SU-DHL-6 (cell line): ENCODE measurements around the gene HUS1B.
"Not testable (repeated sequence)": the region's sequence is repeated elsewhere in the genome, so short reads cannot be mapped to it uniquely, and the experiment has no call there.

Source experiments
- H2AFZ ChIP-seq: fragments of 200-600 bp; sonication (generic); 2 replicates; pipeline ENCODE4 v1.6.1; 2014; ENCODE audit warnings: low read depth, mild to moderate bottlenecking, moderate library complexity, mixed read lengths, antibody characterized with exemption, low read length; ENCODE audit not compliant: severe bottlenecking
- H3F3A ChIP-seq: fragments of 200-600 bp; shearing (Covaris generic); 2 replicates; pipeline ENCODE4 v1.6.0; 2016; ENCODE audit warnings: antibody characterized with exemption, mild to moderate bottlenecking; ENCODE audit not compliant: insufficient read depth
- H3K27ac ChIP-seq: fragments of 200-600 bp; sonication (generic); 2 replicates; pipeline ENCODE4 v1.5.1; 2016; ENCODE audit warnings: low read depth, mild to moderate bottlenecking, low read length, moderate library complexity, mixed read lengths
- H3K27me3 ChIP-seq: fragments of 200-600 bp; sonication (generic), shearing (Covaris generic); 2 replicates; pipeline ENCODE4 v1.6.0; 2014; ENCODE audit warnings: mild to moderate bottlenecking, low read length
- H3K36me3 ChIP-seq: fragments of 200-600 bp; sonication (generic); 2 replicates; pipeline ENCODE4 v1.6.1; 2014; ENCODE audit warnings: mild to moderate bottlenecking, low read length, mixed read lengths
- H3K4me2 ChIP-seq: fragments of 300-600, 200-600 bp; shearing (Covaris generic), sonication (generic); 2 replicates; pipeline ENCODE4 v1.6.0; 2014; ENCODE audit warnings: low read length, low read depth, mild to moderate bottlenecking; ENCODE audit not compliant: poor library complexity, severe bottlenecking
- H3K4me3 ChIP-seq: fragments of 200-600 bp; sonication (generic); 2 replicates; pipeline ENCODE4 v1.5.1; 2014; ENCODE audit warnings: antibody characterized with exemption, low read length, mild to moderate bottlenecking, mixed read lengths; ENCODE audit not compliant: insufficient read depth, poor library complexity, severe bottlenecking
- H3K79me2 ChIP-seq: fragments of 200-600 bp; sonication (generic); 2 replicates; pipeline ENCODE4 v1.6.1; 2014; ENCODE audit warnings: mild to moderate bottlenecking, low read length, moderate library complexity; ENCODE audit not compliant: insufficient read depth
- H3K9ac ChIP-seq: fragments of 200-600 bp; sonication (generic); 2 replicates; pipeline ENCODE4 v1.7.0; 2014; ENCODE audit warnings: mild to moderate bottlenecking, low read length
- H3K9me2 ChIP-seq: fragments of 200-600 bp; sonication (generic); replicated peaks from 2 replicates; pipeline ENCODE4 v1.6.1; 2014; ENCODE audit warnings: low read length; ENCODE audit not compliant: insufficient read depth
- H3K9me3 ChIP-seq: fragments of 200-600 bp; sonication (generic); 2 replicates; pipeline ENCODE4 v1.6.1; 2014; ENCODE audit warnings: low read length, mixed read lengths; ENCODE audit not compliant: insufficient read depth
- H4K20me1 ChIP-seq: fragments of 200-600 bp; sonication (generic); 2 replicates; pipeline ENCODE4 v1.6.1; 2014; ENCODE audit warnings: low read depth, mild to moderate bottlenecking, antibody characterized with exemption, low read length, moderate library complexity, mixed read lengths
- CTCF ChIP-seq: fragments of 200-600 bp; sonication (generic); IDR thresholded peaks from one replicate; pipeline ENCODE4 v1.5.1; 2017; ENCODE audit warnings: antibody characterized with exemption, mild to moderate bottlenecking, low read length, moderate library complexity; ENCODE audit not compliant: insufficient read depth, poor library complexity, severe bottlenecking
- EZH2phosphoT487 ChIP-seq: fragments of 200-600 bp; sonication (generic), shearing (Covaris generic); conservative IDR thresholded peaks from 2 replicates; pipeline ENCODE4 v1.6.1; 2018; ENCODE audit warnings: mild to moderate bottlenecking, antibody characterized with exemption, low read length, moderate library complexity, mixed read lengths

The HUS1B gene

DNA sequence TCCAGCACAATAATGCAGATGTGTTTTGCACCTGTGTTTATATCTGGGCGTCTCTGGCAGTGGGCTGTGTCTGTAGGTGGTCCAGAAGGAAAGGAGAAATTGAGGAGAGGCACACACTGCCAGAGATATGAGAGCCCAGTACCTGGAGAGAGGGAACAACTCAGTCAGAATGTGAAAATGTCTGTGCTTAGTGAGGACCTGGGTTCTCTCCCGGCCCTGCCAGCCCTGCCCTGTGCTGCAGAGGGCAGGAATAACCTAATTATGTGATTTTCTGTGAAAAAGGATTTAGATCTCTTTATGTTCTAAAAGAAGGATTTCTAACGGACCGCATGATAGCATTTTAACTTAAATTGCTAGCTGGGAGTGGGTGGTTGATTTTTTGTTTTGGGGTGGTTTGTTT, 44.3 kb upstream of the HUS1B start:
- Histone ChIP-seq H3K9me2 (no peaks in the 10 kb centered on the region), H3K9ac (no peak overlapping the region), H3K79me2 (no peaks in the 10 kb centered on the region), H3K36me3 (no peaks in the 10 kb centered on the region), H3K4me3 (no peak overlapping the region), H3F3A (no peaks in the 10 kb centered on the region), H3K27ac (no peak overlapping the region), H2AFZ (no peak overlapping the region), H3K4me2 (no peak overlapping the region), H4K20me1 (no peaks in the 10 kb centered on the region), H3K27me3 (no peaks in the 10 kb centered on the region), H3K9me3 (no peaks in the 10 kb centered on the region)
- no peak for TF ChIP-seq EZH2phosphoT487
- no peak for TF ChIP-seq CTCF

- Histone ChIP-seq H4K20me1 (no peaks in the 10 kb centered on the region), H3K4me2 (no peak overlapping the region), H3F3A (no peaks in the 10 kb centered on the region), H3K36me3 (no peaks in the 10 kb centered on the region), H3K79me2 (no peaks in the 10 kb centered on the region), H3K9me2 (no peaks in the 10 kb centered on the region), H3K9ac (no peak overlapping the region), H3K27ac (no peak overlapping the region), H3K9me3 (no peaks in the 10 kb centered on the region), H2AFZ (no peak overlapping the region), H3K27me3 (no peaks in the 10 kb centered on the region), H3K4me3 (no peak overlapping the region)
- TF ChIP-seq CTCF, result no peak
- TF ChIP-seq EZH2phosphoT487, result no peak
These were observed 43.6 kb upstream of the HUS1B start for GRCh38 chr6:700490-700889.

DNA sequence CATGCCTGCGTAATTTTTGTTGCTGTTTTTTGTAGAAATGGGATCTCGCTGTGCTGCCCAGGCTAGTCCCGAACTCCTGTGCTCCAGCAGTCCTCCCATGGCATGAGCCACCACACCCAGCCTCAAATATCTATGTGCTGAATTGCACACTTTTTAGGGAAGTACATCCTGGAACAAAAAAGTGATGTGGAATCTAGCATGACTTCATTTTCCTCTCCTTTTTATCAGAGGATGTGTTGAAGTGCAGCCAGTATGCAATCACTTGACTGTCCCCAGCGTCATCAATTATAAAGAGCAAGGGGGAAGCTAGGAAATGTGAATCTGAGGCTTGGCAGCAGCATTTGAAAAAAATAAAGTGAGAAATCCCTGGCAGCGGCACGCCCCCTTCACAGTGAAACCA, 42.4 kb upstream of the HUS1B start:
- Histone ChIP-seq H3K27ac (no peak overlapping the region), H3K4me3 (no peak overlapping the region), H3K36me3 (no peaks in the 10 kb centered on the region), H3F3A (no peaks in the 10 kb centered on the region), H3K79me2 (no peaks in the 10 kb centered on the region), H3K4me2 (no peak overlapping the region), H4K20me1 (no peaks in the 10 kb centered on the region), H3K9ac (no peak overlapping the region), H2AFZ (no peak overlapping the region), H3K9me3 (no peaks in the 10 kb centered on the region), H3K27me3 (no peaks in the 10 kb centered on the region), H3K9me2 (no peaks in the 10 kb centered on the region)
- no peak for TF ChIP-seq EZH2phosphoT487
- no peak for TF ChIP-seq CTCF

GRCh38 chr6:694431-695126, 37.7 kb upstream of the HUS1B start:
- H3K4me2 ChIP-seq, H3K9me2 ChIP-seq, H3K27me3 ChIP-seq, H3K9me3 ChIP-seq, H3K27ac ChIP-seq, H2AFZ ChIP-seq, H3K9ac ChIP-seq, H3K36me3 ChIP-seq, H3K4me3 ChIP-seq, H3F3A ChIP-seq: not testable (repeated sequence)
- Histone ChIP-seq H4K20me1 (peaks cover 12% of the 10 kb centered on the region), H3K79me2 (peaks cover 27% of the 10 kb centered on the region)
